GM12891 (cell line): ENCODE results near the gene SLC24A3.

Source experiments
- POLR2A ChIP-seq: IDR thresholded peaks from 2 replicates; pipeline ENCODE4 v1.6.1; 2011; ENCODE audit warnings: low read depth, low read length, control low read depth
- POLR2AphosphoS5 ChIP-seq: IDR thresholded peaks from 2 replicates; pipeline ENCODE4 v1.6.1; 2011; ENCODE audit warnings: low read depth, low read length, control low read depth
- POU2F2 ChIP-seq: IDR thresholded peaks from 2 replicates; pipeline ENCODE4 v1.6.1; 2011; ENCODE audit warnings: low read depth, mild to moderate bottlenecking, control low read depth, low read length, moderate library complexity
- SPI1 ChIP-seq: IDR thresholded peaks from 2 replicates; pipeline ENCODE4 v1.6.1; 2011; ENCODE audit warnings: low read depth, low read length, control low read depth

DNA sequence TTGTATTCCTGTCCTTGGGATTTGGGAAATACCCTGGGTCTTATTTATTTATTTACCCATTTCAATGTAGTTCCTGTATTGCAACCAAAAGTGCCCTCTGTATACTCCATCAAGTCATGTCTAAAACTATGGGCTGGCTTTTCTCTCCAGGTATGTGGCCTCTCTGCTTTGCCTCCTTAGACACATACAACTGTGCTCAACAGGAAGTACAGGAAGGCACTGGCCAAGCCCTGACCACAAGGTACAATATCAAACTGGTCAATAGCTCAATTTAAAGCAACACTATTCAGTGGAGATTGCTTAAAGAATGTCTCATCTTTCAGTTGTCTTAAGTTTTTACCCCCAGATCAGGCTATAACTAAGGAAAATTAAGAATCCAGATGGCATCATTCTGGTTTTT is 42.3 kb upstream of the SLC24A3 start:
- TF ChIP-seq POLR2A (no peak), POU2F2 (no peak), POLR2AphosphoS5 (no peak), SPI1 (no peak)
